ENCODE data around the gene PARP11.

PARP11 gene

GRCh38 chr12:3834774-3835173 is 38.4 kb downstream of the PARP11 start:
- H3K36me3 ChIP-seq (replicated peaks; ENCODE audit: low read depth, low read length): no peaks in the 10 kb centered on the region
- H3K79me2 ChIP-seq (ENCODE audit: low read length): no peaks in the 10 kb centered on the region
- no peak overlapping the region for H3K9ac ChIP-seq (ENCODE audit: low read length)
- H3K27ac ChIP-seq (ENCODE audit: low read length): no peak overlapping the region
- H3K4me2 ChIP-seq (ENCODE audit: low read length): no peak overlapping the region
- H3K9me3 ChIP-seq (ENCODE audit: insufficient read depth, low read length): no peaks in the 10 kb centered on the region
- H3K4me1 ChIP-seq (ENCODE audit: low read length): peaks cover 10% of the 10 kb centered on the region
- H4K20me1 ChIP-seq (ENCODE audit: insufficient read depth, low read length): no peaks in the 10 kb centered on the region
- TF ChIP-seq EZH2phosphoT487 (IDR thresholded peaks at IDR 0.05; ENCODE audit: low read depth) (no peak), CTCF (IDR thresholded peaks at IDR 0.05; ENCODE audit: low read depth, low read length) (no peak)
- H2AFZ ChIP-seq (ENCODE audit: low read depth, low read length): no peak overlapping the region
- H3K27me3 ChIP-seq (ENCODE audit: low read depth, low read length): no peaks in the 10 kb centered on the region
- no peak overlapping the region for H3K4me3 ChIP-seq (ENCODE audit: low read length)

DNA sequence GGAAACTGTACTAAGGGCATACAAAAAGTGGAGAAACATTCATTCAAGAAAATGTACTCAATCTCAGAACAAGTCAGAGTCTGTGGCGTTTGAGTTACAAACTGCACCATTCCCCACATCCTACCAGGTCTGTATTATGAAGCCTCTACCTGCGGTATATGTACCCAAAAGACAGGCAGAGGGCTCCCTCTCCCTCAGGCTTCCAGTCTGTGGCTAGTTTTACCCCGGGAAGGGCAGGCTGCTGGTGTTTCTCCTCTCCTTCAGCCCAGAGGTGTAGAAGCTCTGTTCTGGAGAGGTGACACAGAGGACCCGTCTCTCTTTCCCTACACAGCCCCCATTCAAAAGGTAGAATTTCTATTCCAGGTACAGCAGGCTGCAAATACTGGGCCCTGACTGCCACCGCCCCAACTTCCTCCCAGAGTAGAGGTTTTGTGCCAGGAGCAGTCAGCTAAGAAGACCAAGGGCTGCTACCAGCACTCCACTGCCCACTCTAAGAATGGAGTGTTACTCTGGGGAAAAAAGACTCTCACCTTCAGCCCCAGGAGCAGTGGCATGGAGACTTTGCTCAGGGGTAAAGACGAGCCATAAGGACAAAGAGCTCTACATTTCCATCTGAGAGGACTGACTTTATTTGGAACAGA is 39.4 kb downstream of the PARP11 start:
- TF ChIP-seq CTCF (IDR thresholded peaks at IDR 0.05; ENCODE audit: low read depth, low read length) (no peak), EZH2phosphoT487 (IDR thresholded peaks at IDR 0.05; ENCODE audit: low read depth) (no peak)

GRCh38 chr12:3832738-3833137 is 40.5 kb downstream of the PARP11 start:
- H3K79me2 ChIP-seq (ENCODE audit: low read length): no peaks in the 10 kb centered on the region
- H3K4me3 ChIP-seq (ENCODE audit: low read length): no peak overlapping the region
- no peaks in the 10 kb centered on the region for H3K36me3 ChIP-seq (replicated peaks; ENCODE audit: low read depth, low read length)
- no peak overlapping the region for H3K27ac ChIP-seq (ENCODE audit: low read length)
- TF ChIP-seq EZH2phosphoT487 (IDR thresholded peaks at IDR 0.05; ENCODE audit: low read depth) (no peak), CTCF (IDR thresholded peaks at IDR 0.05; ENCODE audit: low read depth, low read length) (no peak)
- no peaks in the 10 kb centered on the region for H4K20me1 ChIP-seq (ENCODE audit: insufficient read depth, low read length)
- no peaks in the 10 kb centered on the region for H3K27me3 ChIP-seq (ENCODE audit: low read depth, low read length)
- peaks cover 8% of the 10 kb centered on the region for H3K4me1 ChIP-seq (ENCODE audit: low read length)
- no peak overlapping the region for H2AFZ ChIP-seq (ENCODE audit: low read depth, low read length)
- H3K4me2 ChIP-seq (ENCODE audit: low read length): no peak overlapping the region
- H3K9ac ChIP-seq (ENCODE audit: low read length): no peak overlapping the region
- no peaks in the 10 kb centered on the region for H3K9me3 ChIP-seq (ENCODE audit: insufficient read depth, low read length)

More for the DNA sequence above, 39.4 kb downstream of the PARP11 start:
- no peaks in the 10 kb centered on the region for H3K27me3 ChIP-seq (ENCODE audit: low read depth, low read length)
- no peak overlapping the region for H3K9ac ChIP-seq (ENCODE audit: low read length)
- H3K27ac ChIP-seq (ENCODE audit: low read length): no peak overlapping the region
- no peak overlapping the region for H2AFZ ChIP-seq (ENCODE audit: low read depth, low read length)
- no peak overlapping the region for H3K4me2 ChIP-seq (ENCODE audit: low read length)
- no peaks in the 10 kb centered on the region for H3K36me3 ChIP-seq (replicated peaks; ENCODE audit: low read depth, low read length)
- peaks cover 10% of the 10 kb centered on the region for H3K4me1 ChIP-seq (ENCODE audit: low read length)
- no peak overlapping the region for H3K4me3 ChIP-seq (ENCODE audit: low read length)
- no peaks in the 10 kb centered on the region for H3K9me3 ChIP-seq (ENCODE audit: insufficient read depth, low read length)
- no peaks in the 10 kb centered on the region for H4K20me1 ChIP-seq (ENCODE audit: insufficient read depth, low read length)
- H3K79me2 ChIP-seq (ENCODE audit: low read length): no peaks in the 10 kb centered on the region

GRCh38 chr12:3828888-3829287 is 44.3 kb downstream of the PARP11 start:
- H3K9ac ChIP-seq (ENCODE audit: low read length): no peak overlapping the region
- H3K9me3 ChIP-seq (ENCODE audit: insufficient read depth, low read length): no peaks in the 10 kb centered on the region
- peaks cover 14% of the 10 kb centered on the region for H3K4me1 ChIP-seq (ENCODE audit: low read length)
- no peaks in the 10 kb centered on the region for H3K27me3 ChIP-seq (ENCODE audit: low read depth, low read length)
- H2AFZ ChIP-seq (ENCODE audit: low read depth, low read length): no peak overlapping the region
- no peaks in the 10 kb centered on the region for H3K79me2 ChIP-seq (ENCODE audit: low read length)
- no peak overlapping the region for H3K4me3 ChIP-seq (ENCODE audit: low read length)
- H4K20me1 ChIP-seq (ENCODE audit: insufficient read depth, low read length): no peaks in the 10 kb centered on the region
- TF ChIP-seq EZH2phosphoT487 (IDR thresholded peaks at IDR 0.05; ENCODE audit: low read depth) (no peak), CTCF (IDR thresholded peaks at IDR 0.05; ENCODE audit: low read depth, low read length) (no peak)
- no peak overlapping the region for H3K4me2 ChIP-seq (ENCODE audit: low read length)
- peaks cover 2% of the 10 kb centered on the region for H3K36me3 ChIP-seq (replicated peaks; ENCODE audit: low read depth, low read length)
- no peak overlapping the region for H3K27ac ChIP-seq (ENCODE audit: low read length)
